ENCODE measurements around the gene ZNF547. TPM values are rescaled to one million over a fixed set of nuclear protein-coding genes. Genes with fewer than 3 reads are reported as not detected.
A peak's percentile ranks its signal among the peaks of the same experiment; 100 is the strongest.

ZNF547 gene
- total RNA-seq, 5 donors from 2014 or later (not counting 1 experiment from before 2014, with no cell fraction given): 0.77 to 4.8 (median 3.5) TPM

DNA sequence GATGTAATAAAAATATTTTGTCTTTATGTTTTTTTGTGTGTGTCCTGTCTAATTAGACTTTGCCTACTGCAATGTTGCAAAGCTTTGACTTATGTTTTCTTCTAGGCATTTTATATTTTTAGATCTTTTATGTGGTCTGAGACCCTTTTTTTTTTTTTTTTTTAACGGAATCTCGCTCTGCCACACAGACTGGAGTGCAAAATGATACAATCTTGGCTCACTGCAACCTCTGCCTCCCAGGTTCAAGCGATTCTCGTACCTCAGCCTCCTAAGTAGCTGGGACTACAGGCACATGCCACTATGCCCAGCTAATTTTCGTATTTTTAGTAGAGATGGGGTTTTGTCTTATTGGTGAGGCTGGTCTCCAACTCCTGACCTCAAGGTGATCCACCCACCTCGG is 20.8 kb upstream of the ZNF547 start:
- H3K27me3 ChIP-seq (replicated peaks in 1 of 2; ENCODE audit: control insufficient read depth in 2 of 2, extremely low read depth in 1 of 2, insufficient read depth in 2 of 2, low read length in 1 of 2): peaks cover 0 to 7% of the 10 kb centered on the region in 2 experiments
- no CpG with 5 or more reads among the region's 6 CpGs for WGBS (ENCODE audit: insufficient coverage)
- no peaks in the 10 kb centered on the region for H3K9me3 ChIP-seq
- no peaks in the 10 kb centered on the region for H3K4me1 ChIP-seq (ENCODE audit: control insufficient read depth in 1 of 2, extremely low read depth in 1 of 2, insufficient read depth in 2 of 2, low read length in 2 of 2)
- Mint-ChIP-seq H3K27me3 (peaks cover 0 to 8% of the 10 kb centered on the region in 2 donors), H3K9me3 (peaks cover 5 to 26% (median 13%) of the 10 kb centered on the region in 3 donors), H3K27ac (no peak overlapping the region), H3K4me3 (no peak overlapping the region), H3K4me1 (no peaks in the 10 kb centered on the region), H3K36me3 (peaks cover 9% of the 10 kb centered on the region)
- ATAC-seq (replicated peaks in 1 of 4) (no peak), DNase-seq (no peak)
- ChIA-PET CTCF (no interaction called here), POLR2A (no interaction called here)
- no peak overlapping the region for H3K4me3 ChIP-seq (ENCODE audit: control insufficient read depth in 1 of 2, extremely low read depth in 1 of 2, low read length in 1 of 2)
- no peaks in the 10 kb centered on the region for H3K36me3 ChIP-seq (ENCODE audit: control insufficient read depth in 2 of 2, extremely low read depth in 1 of 2, insufficient read depth in 1 of 2, low read length in 1 of 2)
- H3K27ac ChIP-seq (ENCODE audit: low read length): no peak overlapping the region

GRCh38 chr19:57348136-57348535 is 15.2 kb upstream of the ZNF547 start:
- Histone ChIP-seq H3K4me1 (ENCODE audit: control insufficient read depth in 1 of 2, extremely low read depth in 1 of 2, insufficient read depth in 2 of 2, low read length in 2 of 2) (peaks cover 10 to 19% of the 10 kb centered on the region in 2 experiments), H3K4me3 (ENCODE audit: control insufficient read depth in 1 of 2, extremely low read depth in 1 of 2, low read length in 1 of 2) (no peak overlapping the region), H3K27ac (ENCODE audit: low read length) (no peak overlapping the region), H3K9me3 (no peaks in the 10 kb centered on the region), H3K27me3 (replicated peaks in 1 of 2; ENCODE audit: control insufficient read depth in 2 of 2, extremely low read depth in 1 of 2, insufficient read depth in 2 of 2, low read length in 1 of 2) (peaks cover 0 to 7% of the 10 kb centered on the region in 2 experiments), H3K36me3 (ENCODE audit: control insufficient read depth in 2 of 2, extremely low read depth in 1 of 2, insufficient read depth in 1 of 2, low read length in 1 of 2) (no peaks in the 10 kb centered on the region)
- H3K36me3 Mint-ChIP-seq: peaks cover 26% of the 10 kb centered on the region
- peaks cover 26 to 28% (median 27%) of the 10 kb centered on the region in 3 donors for H3K4me1 Mint-ChIP-seq
- DNase-seq (no peak), ATAC-seq (replicated peaks in 1 of 4) (no peak)
- CTCF ChIA-PET: no interaction called here
- WGBS (ENCODE audit: insufficient coverage): no CpG with 5 or more reads among the region's 3 CpGs
- H3K9me3 Mint-ChIP-seq: peaks cover 15 to 20% (median 19%) of the 10 kb centered on the region in 3 donors
- no peak overlapping the region for H3K27ac Mint-ChIP-seq
- POLR2A ChIA-PET: no interaction called here
- no peak overlapping the region for H3K4me3 Mint-ChIP-seq
- peaks cover 0 to 11% of the 10 kb centered on the region in 2 donors for H3K27me3 Mint-ChIP-seq

DNA sequence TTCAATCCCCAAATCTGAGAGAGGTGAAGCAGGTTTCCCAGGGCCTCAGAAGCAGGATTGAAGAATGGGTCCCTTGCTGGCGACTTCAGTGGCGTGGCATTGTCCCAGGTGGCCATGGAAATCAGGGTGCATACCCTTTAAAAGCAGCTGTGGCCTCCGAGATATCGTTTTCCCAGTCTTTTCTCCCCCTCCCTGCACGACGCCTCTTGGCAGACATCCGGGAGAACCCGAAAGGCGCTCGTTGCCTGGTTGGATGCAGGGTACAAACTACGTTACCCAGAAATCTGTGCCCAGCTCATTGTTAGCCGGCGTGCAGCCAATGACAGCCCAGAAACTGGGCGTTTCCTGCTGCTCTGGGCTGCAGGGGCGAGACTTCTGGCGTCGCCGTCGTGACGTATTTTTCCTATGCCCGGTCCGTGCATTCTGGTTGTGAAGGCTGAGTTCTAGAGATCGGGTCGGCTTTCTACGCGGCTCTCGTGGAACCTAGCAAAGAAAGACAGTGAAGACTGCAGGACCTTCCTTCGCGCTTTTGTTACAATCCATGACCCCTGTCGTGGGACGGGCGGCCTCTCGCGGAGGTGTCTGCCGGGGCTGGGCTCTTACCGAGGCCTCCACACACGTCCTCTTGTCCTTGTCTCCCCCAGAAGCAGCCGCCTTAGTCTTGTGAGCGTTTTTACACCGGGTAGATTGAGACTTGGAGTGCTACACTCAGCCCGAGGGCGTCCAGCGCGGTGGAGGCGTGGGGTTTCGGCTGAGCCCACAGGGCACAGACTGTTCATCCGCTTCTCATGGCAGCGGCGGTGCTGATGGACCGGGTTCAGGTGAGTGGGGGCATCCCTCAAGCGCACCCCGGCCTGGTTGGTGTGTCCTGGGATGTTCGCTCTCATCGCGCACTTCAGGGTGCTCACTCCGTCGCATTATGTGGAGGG is 12.2 kb upstream of the ZNF547 start, which contains the start of gene ZNF304:
TSS of gene ZNF304 (plus strand) at position 395 of the 929 bp plus-strand sequence. CDS start at position 789, 394 bp downstream.
- H3K27ac Mint-ChIP-seq: peak within 1 kb of the TSS; percentile 78 to 82
- peaks cover 32 to 33% (median 33%) of the 10 kb centered on the region in 3 donors for H3K4me1 Mint-ChIP-seq
- Histone ChIP-seq H3K4me3 (ENCODE audit: control insufficient read depth in 1 of 2, extremely low read depth in 1 of 2, low read length in 1 of 2) (peak within 1 kb of the TSS; percentile 75 to 99), H3K9me3 (no peaks in the 10 kb centered on the region), H3K27me3 (replicated peaks in 1 of 2; ENCODE audit: control insufficient read depth in 2 of 2, extremely low read depth in 1 of 2, insufficient read depth in 2 of 2, low read length in 1 of 2) (peaks cover 0 to 4% of the 10 kb centered on the region in 2 experiments), H3K27ac (ENCODE audit: low read length) (peak within 1 kb of the TSS; percentile 54), H3K4me1 (ENCODE audit: control insufficient read depth in 1 of 2, extremely low read depth in 1 of 2, insufficient read depth in 2 of 2, low read length in 2 of 2) (peaks cover 10 to 19% of the 10 kb centered on the region in 2 experiments), H3K36me3 (ENCODE audit: control insufficient read depth in 2 of 2, extremely low read depth in 1 of 2, insufficient read depth in 1 of 2, low read length in 1 of 2) (peaks cover 22 to 27% of the 10 kb centered on the region in 2 donors)
- peaks cover 56% of the 10 kb centered on the region for H3K36me3 Mint-ChIP-seq
- ATAC-seq (replicated peaks in 1 of 4) (peak; percentile 99 to 100 (median 100)), DNase-seq (peak; percentile 55 to 89 (median 73))
- WGBS (ENCODE audit: insufficient coverage): 4% methylated on average over 50 of the region's 57 CpGs
- ChIA-PET POLR2A (interaction anchor here in 1 of 2 donors (0.5 kb wide), 1 partner anchor 48 kb away, joined by 4 read pairs; no protein-coding TSS in a partner anchor), CTCF (interaction anchor here in 1 of 2 donors (0.9 kb wide), 1 partner anchor 111 kb away, joined by 4 read pairs; the partner anchor contains the start of gene ZNF805)
- H3K4me3 Mint-ChIP-seq: peak within 1 kb of the TSS; percentile 93 to 99 (median 95)
- H3K9me3 Mint-ChIP-seq: peaks cover 26 to 39% (median 34%) of the 10 kb centered on the region in 3 donors
- H3K27me3 Mint-ChIP-seq: peaks cover 0 to 7% of the 10 kb centered on the region in 2 donors

- Mint-ChIP-seq H3K4me3 (peak overlapping the region; percentile 93 to 99 (median 95)), H3K9me3 (peaks cover 27 to 46% (median 42%) of the 10 kb centered on the region in 3 donors), H3K36me3 (peaks cover 64% of the 10 kb centered on the region), H3K27me3 (peaks cover 0 to 3% of the 10 kb centered on the region in 2 donors), H3K27ac (peak overlapping the region in 1 of 2 donors; percentile 82), H3K4me1 (peaks cover 32 to 33% (median 33%) of the 10 kb centered on the region in 3 donors)
- Histone ChIP-seq H3K4me1 (ENCODE audit: control insufficient read depth in 1 of 2, extremely low read depth in 1 of 2, insufficient read depth in 2 of 2, low read length in 2 of 2) (peaks cover 10 to 19% of the 10 kb centered on the region in 2 experiments), H3K27me3 (replicated peaks in 1 of 2; ENCODE audit: control insufficient read depth in 2 of 2, extremely low read depth in 1 of 2, insufficient read depth in 2 of 2, low read length in 1 of 2) (no peaks in the 10 kb centered on the region), H3K4me3 (ENCODE audit: control insufficient read depth in 1 of 2, extremely low read depth in 1 of 2, low read length in 1 of 2) (peak overlapping the region; percentile 75 to 99), H3K27ac (ENCODE audit: low read length) (no peak overlapping the region), H3K36me3 (ENCODE audit: control insufficient read depth in 2 of 2, extremely low read depth in 1 of 2, insufficient read depth in 1 of 2, low read length in 1 of 2) (peaks cover 28 to 35% of the 10 kb centered on the region in 2 donors), H3K9me3 (peaks cover 4% of the 10 kb centered on the region)
- ChIA-PET CTCF (no interaction called here), POLR2A (no interaction called here)
- WGBS (ENCODE audit: insufficient coverage): 35% methylated on average over 7 of the region's 7 CpGs
- DNase-seq (no peak), ATAC-seq (replicated peaks in 1 of 4) (no peak)
Measured at GRCh38 chr19:57351867-57352266, 11.5 kb upstream of the ZNF547 start.

DNA sequence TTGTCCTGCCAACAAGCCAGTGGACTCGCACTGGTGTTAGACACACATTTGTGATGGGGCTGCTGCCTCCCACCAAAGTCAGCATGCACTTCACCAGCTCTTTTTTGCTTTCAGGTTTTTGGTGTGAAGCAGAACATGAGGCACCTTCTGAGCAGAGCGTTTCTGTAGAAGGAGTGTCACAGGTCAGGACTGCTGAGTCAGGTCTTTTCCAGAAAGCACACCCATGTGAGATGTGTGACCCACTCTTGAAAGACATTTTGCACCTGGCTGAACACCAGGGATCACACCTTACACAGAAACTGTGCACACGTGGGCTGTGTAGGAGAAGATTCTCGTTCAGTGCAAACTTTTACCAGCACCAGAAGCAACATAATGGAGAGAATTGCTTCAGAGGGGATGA is 7.4 kb upstream of the ZNF547 start:
- no peak overlapping the region for H3K27ac Mint-ChIP-seq
- Histone ChIP-seq H3K27me3 (replicated peaks in 1 of 2; ENCODE audit: control insufficient read depth in 2 of 2, extremely low read depth in 1 of 2, insufficient read depth in 2 of 2, low read length in 1 of 2) (no peaks in the 10 kb centered on the region), H3K4me1 (ENCODE audit: control insufficient read depth in 1 of 2, extremely low read depth in 1 of 2, insufficient read depth in 2 of 2, low read length in 2 of 2) (peaks cover 8 to 15% of the 10 kb centered on the region in 2 experiments), H3K36me3 (ENCODE audit: control insufficient read depth in 2 of 2, extremely low read depth in 1 of 2, insufficient read depth in 1 of 2, low read length in 1 of 2) (peaks cover 36 to 40% of the 10 kb centered on the region in 2 donors), H3K9me3 (peaks cover 7% of the 10 kb centered on the region), H3K4me3 (ENCODE audit: control insufficient read depth in 1 of 2, extremely low read depth in 1 of 2, low read length in 1 of 2) (peak overlapping the region in 1 of 2 donors; percentile 35), H3K27ac (ENCODE audit: low read length) (no peak overlapping the region)
- H3K4me3 Mint-ChIP-seq: no peak overlapping the region
- ChIA-PET POLR2A (interaction anchor here in 1 of 2 donors (0.9 kb wide), 1 partner anchor 840 kb away, joined by 4 read pairs; no protein-coding TSS in a partner anchor), CTCF (no interaction called here)
- ATAC-seq (replicated peaks in 1 of 4): no peak
- H3K4me1 Mint-ChIP-seq: peaks cover 27 to 29% (median 27%) of the 10 kb centered on the region in 3 donors
- H3K27me3 Mint-ChIP-seq: no peaks in the 10 kb centered on the region
- peaks cover 86% of the 10 kb centered on the region for H3K36me3 Mint-ChIP-seq
- WGBS (ENCODE audit: insufficient coverage): 100% methylated on average over 1 of the region's 4 CpGs
- no peak for DNase-seq
- peaks cover 32 to 66% (median 59%) of the 10 kb centered on the region in 3 donors for H3K9me3 Mint-ChIP-seq

DNA sequence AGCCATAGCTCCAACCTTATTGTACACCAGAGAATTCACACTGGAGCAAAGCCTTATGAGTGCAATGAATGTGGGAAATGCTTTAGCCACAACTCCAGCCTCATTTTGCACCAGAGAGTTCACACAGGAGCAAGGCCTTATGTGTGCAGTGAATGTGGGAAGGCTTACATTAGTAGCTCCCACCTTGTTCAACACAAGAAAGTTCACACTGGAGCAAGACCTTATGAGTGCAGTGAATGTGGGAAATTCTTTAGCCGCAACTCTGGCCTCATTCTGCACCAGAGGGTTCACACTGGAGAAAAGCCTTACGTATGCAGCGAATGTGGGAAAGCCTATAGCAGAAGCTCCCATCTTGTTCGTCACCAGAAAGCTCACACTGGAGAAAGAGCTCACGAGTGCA is 5.9 kb upstream of the ZNF547 start:
- H3K4me3 Mint-ChIP-seq: no peak overlapping the region
- no peaks in the 10 kb centered on the region for H3K27me3 Mint-ChIP-seq
- peaks cover 7% of the 10 kb centered on the region for H3K9me3 ChIP-seq
- H3K36me3 ChIP-seq (ENCODE audit: control insufficient read depth in 2 of 2, extremely low read depth in 1 of 2, insufficient read depth in 1 of 2, low read length in 1 of 2): peaks cover 36 to 40% of the 10 kb centered on the region in 2 donors
- H3K4me3 ChIP-seq (ENCODE audit: control insufficient read depth in 1 of 2, extremely low read depth in 1 of 2, low read length in 1 of 2): no peak overlapping the region
- no peak overlapping the region for H3K27ac Mint-ChIP-seq
- ChIA-PET POLR2A (interaction anchor here in 1 of 2 donors (0.7 kb wide), 1 partner anchor 111 kb away, joined by 3 read pairs; no protein-coding TSS in a partner anchor), CTCF (interaction anchor here in 1 of 2 donors (0.6 kb wide), 1 partner anchor 59 kb away, joined by 6 read pairs; no protein-coding TSS in a partner anchor)
- H3K27me3 ChIP-seq (replicated peaks in 1 of 2; ENCODE audit: control insufficient read depth in 2 of 2, extremely low read depth in 1 of 2, insufficient read depth in 2 of 2, low read length in 1 of 2): no peaks in the 10 kb centered on the region
- ATAC-seq (replicated peaks in 1 of 4) (no peak), DNase-seq (no peak)
- peaks cover 12 to 14% (median 13%) of the 10 kb centered on the region in 3 donors for H3K4me1 Mint-ChIP-seq
- peaks cover 1% of the 10 kb centered on the region in 2 experiments for H3K4me1 ChIP-seq (ENCODE audit: control insufficient read depth in 1 of 2, extremely low read depth in 1 of 2, insufficient read depth in 2 of 2, low read length in 2 of 2)
- WGBS (ENCODE audit: insufficient coverage): 89% methylated on average over 3 of the region's 5 CpGs
- H3K36me3 Mint-ChIP-seq: peaks cover 74% of the 10 kb centered on the region
- H3K9me3 Mint-ChIP-seq: peaks cover 23 to 64% (median 58%) of the 10 kb centered on the region in 3 donors
- H3K27ac ChIP-seq (ENCODE audit: low read length): no peak overlapping the region
